Hematopoietic multipotent progenitor cell treated with erythropoietin and hydrocortisone succinate and interleukin-3 and kit ligand, for 4 days (in vitro differentiated cells): Measurements from ENCODE around the gene VRK2.
"Not testable (repeated sequence)": the region's sequence is repeated elsewhere in the genome, so short reads cannot be mapped to it uniquely, and the experiment has no call there.

Experiments used
- DNase-seq: peaks from one replicate; pipeline ENCODE4 v3.0.0-alpha.2; 2015

The VRK2 gene

GRCh38 chr2:58110765-58111164 is 64.2 kb downstream of the VRK2 start:
- no peak for DNase-seq

GRCh38 chr2:58113563-58113962 is 67.0 kb downstream of the VRK2 start:
- DNase-seq: not testable (repeated sequence)

DNA sequence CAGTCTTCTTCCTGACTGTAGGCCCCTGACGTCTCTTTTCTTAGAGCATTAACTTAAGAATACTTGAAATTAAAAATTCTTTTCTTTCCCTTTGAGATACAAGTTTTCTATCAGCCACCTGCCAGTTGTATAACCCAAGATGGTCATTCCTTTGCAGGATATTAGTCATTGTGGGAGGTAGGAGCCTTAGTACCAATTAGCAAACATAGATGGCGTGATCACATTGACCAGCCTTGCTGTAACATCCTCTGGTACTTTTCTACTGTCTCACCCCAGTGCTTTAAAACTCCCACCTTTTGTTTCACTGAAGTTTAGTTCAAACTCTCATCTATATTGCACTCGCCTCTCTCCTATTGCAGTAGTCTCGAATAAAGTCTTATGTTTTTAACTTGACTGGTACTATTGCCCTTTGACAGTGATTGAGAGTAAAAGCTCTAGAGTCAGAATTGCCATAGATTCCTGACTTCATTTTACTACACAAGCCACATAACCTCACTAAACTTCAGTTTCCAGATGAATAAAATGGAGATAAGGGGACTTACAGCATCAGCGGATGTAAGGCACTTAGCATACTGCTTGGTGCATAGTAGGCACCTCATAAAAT is 74.1 kb downstream of the VRK2 start:
- no peak for DNase-seq

DNA sequence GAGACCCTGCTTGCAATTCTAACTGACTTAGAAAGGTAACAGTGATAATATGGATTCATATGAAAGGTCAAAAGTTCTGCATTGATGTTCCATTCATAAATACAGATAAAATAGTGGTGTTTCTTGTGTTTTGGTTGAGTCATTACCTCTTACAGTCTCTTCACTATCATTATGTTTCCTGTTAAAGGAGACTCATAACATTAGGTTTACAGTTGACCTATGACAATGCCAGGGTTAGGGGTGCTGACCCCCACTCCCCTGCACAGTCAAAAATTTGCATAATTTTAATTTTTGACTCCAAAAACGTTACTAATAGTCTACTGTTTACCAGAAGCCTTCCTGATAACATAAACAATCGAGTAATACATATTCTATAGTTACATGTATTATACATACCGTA is 75.4 kb downstream of the VRK2 start:
- no peak for DNase-seq

GRCh38 chr2:58122540-58122939 is 75.9 kb downstream of the VRK2 start:
- peak; percentile 44 for DNase-seq

GRCh38 chr2:58127111-58127510 is 80.5 kb downstream of the VRK2 start:
- DNase-seq: no peak

- DNase-seq: no peak
Measured at GRCh38 chr2:58130238-58130637, 83.6 kb downstream of the VRK2 start.

DNA sequence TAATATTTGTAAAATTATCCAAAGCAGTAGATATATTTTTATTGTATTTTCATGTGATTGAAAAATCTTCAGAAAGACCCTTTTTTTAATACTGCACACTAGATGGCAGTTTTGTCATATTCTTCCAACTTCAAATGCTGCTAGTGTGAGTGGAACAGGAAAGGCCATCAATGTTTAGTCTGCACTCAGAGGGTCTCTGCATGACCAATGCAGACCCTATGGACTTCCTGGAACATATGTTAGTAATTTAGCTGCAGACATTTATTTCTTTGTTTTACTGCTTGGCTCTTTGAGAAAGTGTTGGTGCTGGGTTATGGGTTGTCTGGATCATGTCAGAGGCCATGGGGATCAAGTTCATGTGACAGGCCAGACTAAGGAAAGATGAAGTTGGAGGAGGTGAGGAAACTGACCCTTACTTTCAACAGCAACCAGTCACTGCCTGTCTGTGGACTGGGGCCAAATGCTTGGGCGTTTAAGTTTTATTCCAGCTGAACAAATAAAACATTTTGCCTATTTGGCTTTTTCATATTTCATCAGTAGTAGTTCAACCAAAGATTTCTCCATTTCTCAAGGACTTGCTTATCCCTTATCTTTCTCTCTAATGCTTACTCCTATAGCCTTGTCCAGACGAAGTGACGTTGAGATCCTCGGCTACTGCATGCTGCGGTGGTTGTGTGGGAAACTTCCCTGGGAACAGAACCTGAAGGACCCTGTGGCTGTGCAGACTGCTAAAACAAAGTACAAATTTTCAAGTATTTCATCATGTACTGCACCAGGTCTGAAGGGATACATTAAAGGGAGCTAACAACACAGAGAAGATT is 84.8 kb downstream of the VRK2 start:
- DNase-seq: peak; percentile 18

- DNase-seq: no peak
Measured at GRCh38 chr2:58133395-58133794, 86.8 kb downstream of the VRK2 start.

DNA sequence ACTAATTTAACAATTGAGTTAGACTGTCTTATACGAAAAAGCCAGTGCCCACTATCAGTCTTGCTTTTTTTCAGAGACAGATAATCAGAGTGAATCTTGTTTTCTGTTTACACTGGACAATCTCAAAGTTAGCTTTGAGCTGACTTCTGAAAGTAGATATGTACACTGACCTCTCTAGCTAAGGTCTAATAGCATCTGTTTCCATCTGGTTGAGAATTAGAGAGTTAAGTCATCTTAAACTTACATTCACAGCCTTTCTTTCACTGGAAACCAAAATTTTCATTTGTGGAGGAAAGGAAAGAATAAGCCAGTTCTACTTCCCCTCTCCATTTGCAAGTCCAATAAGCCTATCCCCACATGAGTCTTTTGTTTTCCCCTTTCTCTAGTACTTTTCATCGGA is 89.3 kb downstream of the VRK2 start:
- no peak for DNase-seq

DNA sequence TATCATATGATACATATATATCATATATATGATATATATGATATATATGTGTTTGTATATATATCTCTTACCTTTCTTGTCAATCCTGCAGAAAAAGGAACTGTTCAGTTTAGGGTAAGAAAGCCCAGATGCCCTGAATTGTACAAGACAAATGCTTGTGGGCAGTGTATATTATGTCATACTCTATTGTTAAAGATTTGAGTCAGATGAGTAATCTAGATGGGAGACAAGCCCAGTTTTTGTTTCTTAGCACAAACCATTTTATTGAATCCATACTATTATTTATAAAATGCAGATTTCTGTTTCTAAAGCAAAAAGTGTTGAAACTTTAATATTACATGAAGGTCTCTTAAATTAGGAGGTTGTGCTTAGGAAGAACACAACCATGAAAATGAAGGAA is 90.6 kb downstream of the VRK2 start:
- DNase-seq: peak; percentile 35

DNA sequence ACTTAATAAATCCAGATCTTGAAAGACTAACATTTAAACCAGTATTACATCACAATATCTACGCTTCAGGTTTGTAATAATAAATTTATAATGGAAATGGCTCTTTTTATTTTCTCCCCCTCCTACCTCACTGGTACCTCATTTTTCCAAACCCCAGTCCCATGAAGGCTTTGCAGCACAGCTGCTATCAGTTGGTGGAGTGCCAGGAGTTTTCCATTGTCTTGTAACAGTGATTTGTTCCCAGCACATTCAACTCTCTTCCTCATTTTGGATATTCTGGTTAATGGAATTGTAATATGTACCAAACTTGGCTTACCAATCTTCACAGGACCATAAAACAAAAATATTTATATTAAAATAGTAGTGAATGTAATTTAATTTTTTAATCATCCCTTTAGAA is 91.2 kb downstream of the VRK2 start:
- DNase-seq: no peak

- DNase-seq: no peak
Measured at GRCh38 chr2:58138396-58139030, 91.9 kb downstream of the VRK2 start.

- DNase-seq: no peak
Measured at GRCh38 chr2:58140508-58141072, 94.0 kb downstream of the VRK2 start.

DNA sequence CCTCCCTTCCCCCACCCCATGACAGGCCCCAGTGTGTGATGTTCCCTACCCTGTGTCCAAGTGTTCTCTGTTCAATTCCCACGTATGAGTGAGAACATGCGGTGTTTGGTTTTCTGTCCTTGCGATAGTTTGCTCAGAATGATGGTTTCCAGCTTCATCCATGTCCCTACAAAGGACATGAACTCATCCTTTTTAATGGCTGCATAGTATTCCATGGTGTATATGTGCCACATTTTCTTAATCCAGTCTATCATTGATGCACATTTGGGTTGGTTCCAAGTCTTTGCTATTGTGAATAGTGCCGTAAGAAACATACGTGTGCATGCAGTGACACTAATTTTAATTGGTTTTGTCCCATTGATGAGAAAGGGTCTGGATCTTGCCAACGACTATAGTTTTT is 99.2 kb downstream of the VRK2 start:
- DNase-seq: not testable (repeated sequence)

- no peak for DNase-seq
Measured at GRCh38 chr2:58146707-58147106, 100.1 kb downstream of the VRK2 start.

GRCh38 chr2:58155160-58155778 is 108.7 kb downstream of the VRK2 start:
- DNase-seq: no peak

DNA sequence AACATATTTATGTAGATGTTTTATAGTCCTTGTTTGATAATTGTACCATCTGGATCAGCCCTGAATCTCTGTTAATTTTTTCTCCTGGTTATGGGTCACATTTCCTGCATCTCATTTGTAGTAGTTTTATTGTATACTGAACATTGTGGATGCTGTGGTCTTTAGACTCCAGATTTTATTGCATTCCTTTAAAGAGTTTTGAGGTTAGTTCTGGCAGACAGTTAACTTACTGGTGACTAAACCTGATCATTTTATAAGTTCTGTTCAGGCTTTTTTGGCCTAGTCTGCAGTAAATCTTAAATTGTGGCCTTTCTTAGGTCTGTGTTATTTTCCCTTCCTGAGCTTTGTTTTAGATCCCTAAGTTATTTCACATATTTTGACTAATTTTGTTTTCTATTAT is 110.2 kb downstream of the VRK2 start:
- DNase-seq: no peak

GRCh38 chr2:58157754-58158153 is 111.1 kb downstream of the VRK2 start:
- no peak for DNase-seq

DNA sequence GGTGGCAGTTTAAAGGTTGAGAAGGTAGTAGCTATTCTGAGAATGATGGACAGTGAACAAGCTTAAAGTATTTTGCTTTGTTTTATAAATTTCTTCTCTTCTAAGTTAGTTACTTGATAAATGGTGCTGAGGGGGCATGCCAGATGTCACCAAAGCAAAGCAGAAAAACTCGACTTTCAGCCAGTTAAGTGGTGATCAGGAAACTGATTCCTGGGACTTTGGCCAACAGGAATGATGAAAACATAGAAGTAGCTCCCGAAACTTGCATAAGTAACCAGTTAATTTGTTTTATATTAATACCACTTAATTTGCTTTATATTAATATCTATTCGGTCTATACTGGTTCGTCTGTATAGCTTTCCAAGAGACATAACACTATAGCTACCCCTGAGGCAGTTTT is 111.9 kb downstream of the VRK2 start:
- DNase-seq: no peak

DNA sequence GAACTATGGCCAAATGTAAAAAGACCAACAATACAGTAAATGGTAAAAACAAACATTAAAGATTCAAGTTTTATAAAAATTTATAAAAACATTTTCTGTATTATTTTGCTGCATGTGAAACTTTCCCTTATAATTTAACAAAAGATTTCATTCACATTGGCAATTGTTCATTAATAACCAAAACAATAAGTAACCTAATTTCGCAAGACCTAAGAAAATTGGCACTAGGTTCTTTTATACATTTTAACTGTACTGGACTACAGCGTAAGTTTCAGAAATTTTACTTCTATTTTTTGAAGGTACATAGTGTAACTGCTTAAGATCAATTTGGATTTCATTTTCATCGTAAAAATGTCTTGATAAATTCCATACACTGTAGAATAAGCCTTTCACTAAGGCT is 117.3 kb downstream of the VRK2 start:
- no peak for DNase-seq

- not testable (repeated sequence) for DNase-seq
Measured at GRCh38 chr2:58168130-58168529, 121.5 kb downstream of the VRK2 start.

GRCh38 chr2:58169845-58170244 is 123.2 kb downstream of the VRK2 start:
- not testable (repeated sequence) for DNase-seq
